ENCODE data around the gene EIF5AL1. TPM values are rescaled to one million over a fixed set of nuclear protein-coding genes. Genes with fewer than 3 reads are reported as not detected.
A peak's percentile ranks its signal among the peaks of the same experiment; 100 is the strongest.
"Not testable (repeated sequence)": the region's sequence is repeated elsewhere in the genome, so short reads cannot be mapped to it uniquely, and the experiment has no call there.

The EIF5AL1 gene
- total and polyA plus RNA-seq, 10 of the 15 experiments (the other 5 are each of a cell fraction or from before 2014, with no cell fraction given), result 0.02 to 8.3 (median 0.45) TPM; not detected in 1

DNA sequence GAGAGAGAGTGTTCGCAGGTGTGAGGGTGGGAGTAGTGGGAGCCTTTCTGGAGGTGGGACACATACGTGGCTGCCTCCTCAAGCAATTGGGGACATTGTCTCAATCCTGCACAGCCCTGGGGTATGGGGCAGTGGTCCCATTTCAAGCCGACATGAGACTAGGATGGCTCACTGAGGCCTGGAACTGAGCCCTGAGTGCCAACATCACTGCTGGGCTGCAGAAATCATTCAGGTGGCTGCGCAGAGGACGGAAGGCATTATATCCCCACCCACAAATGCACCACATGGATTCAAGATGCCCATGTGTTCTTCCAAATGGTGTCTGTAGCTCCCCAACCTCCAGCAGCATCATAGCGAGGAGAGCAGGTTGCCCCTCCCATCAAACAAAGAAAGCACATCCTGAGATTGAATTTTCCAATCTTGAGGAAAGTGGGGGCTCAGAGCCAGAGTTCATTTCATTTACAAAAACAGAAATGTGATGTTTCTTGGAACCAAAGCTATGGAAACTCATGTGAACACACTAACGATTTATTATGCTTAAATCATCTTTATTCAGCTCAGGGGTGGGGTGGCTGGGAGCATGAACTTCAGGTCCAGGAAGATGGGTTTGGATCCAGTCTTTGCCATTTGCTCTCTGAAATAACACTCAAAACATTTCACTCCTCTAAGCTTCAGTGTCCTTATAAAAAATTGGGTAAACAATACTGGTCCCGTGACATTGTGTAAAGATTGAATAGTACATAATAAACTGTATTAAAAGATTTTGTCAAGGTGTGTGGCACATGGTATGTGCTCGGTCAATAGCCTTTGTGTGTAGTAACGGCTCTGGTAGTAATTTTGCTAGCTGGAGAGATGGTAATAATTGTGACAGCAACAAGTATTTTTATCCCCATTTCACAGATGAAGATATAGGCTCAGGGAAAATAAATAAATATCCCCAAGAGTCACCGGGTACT is 43.3 kb downstream of the EIF5AL1 start:
- H3K4me1 ChIP-seq (ENCODE audit: control insufficient read depth, insufficient read depth, low read length), result no peaks in the 10 kb centered on the region
- in situ Hi-C loops (cut with MboI) (no loop called here), intact Hi-C loops (cut with micrococcal nuclease; ENCODE audit: unreplicated experiment) (no loop called here)
- DNase-seq (ENCODE audit: low read depth, low spot score) (no peak), FAIRE-seq (no peak), ATAC-seq (no peak)
- H3K27ac ChIP-seq (ENCODE audit: control insufficient read depth, insufficient read depth), result no peak overlapping the region
- H3K4me3 ChIP-seq, result no peak overlapping the region
- H3K79me2 ChIP-seq (ENCODE audit: control insufficient read depth, insufficient read depth, low read length), result no peaks in the 10 kb centered on the region
- H3K9me3 ChIP-seq (replicated peaks; ENCODE audit: control insufficient read depth, insufficient read depth, low read length), result no peaks in the 10 kb centered on the region
- BruUV-seq (replicated peaks), result no TSS peak
- ChIA-PET SMC1A (ENCODE audit: uncharacterized antibody, unreplicated experiment) (no interaction called here), POLR2A (no interaction called here), RAD21 (ENCODE audit: unreplicated experiment) (interaction anchor here (0.6 kb wide), 1 partner anchor 25 kb away, joined by 3 read pairs; no protein-coding TSS in a partner anchor), CTCF (interaction anchor here (0.6 kb wide), 1 partner anchor 487 kb away, joined by 3 read pairs; no protein-coding TSS in a partner anchor)
- no peak overlapping the region for H3K9ac ChIP-seq (ENCODE audit: control insufficient read depth, insufficient read depth, low read length)
- WGBS (ENCODE audit: insufficient coverage, insufficient replicate concordance, low lambda C conversion rate, missing lambda C conversion rate), result 43% methylated on average over 11 of the region's 11 CpGs
- H3K36me3 ChIP-seq (ENCODE audit: control insufficient read depth in 2 of 2, insufficient read depth in 2 of 2, low read length in 1 of 2), result no peaks in the 10 kb centered on the region
- H4K20me1 ChIP-seq (ENCODE audit: control insufficient read depth, insufficient read depth), result no peaks in the 10 kb centered on the region
- TF ChIP-seq SMAD5 (IDR thresholded peaks at IDR 0.05; ENCODE audit: low read depth) (no peak), CBX3 (IDR thresholded peaks at IDR 0.05; ENCODE audit: borderline replicate concordance, low read depth) (no peak), FOXM1 (IDR thresholded peaks at IDR 0.05; ENCODE audit: low read depth, low read length) (no peak), GABPA (IDR thresholded peaks at IDR 0.05; ENCODE audit: low read depth) (no peak), NRF1 (conservative IDR thresholded peaks at IDR 0.05; ENCODE audit: low read depth, low read length) (no peak), JUNB (IDR thresholded peaks at IDR 0.05) (no peak), EP300 (IDR thresholded peaks at IDR 0.05; ENCODE audit: borderline replicate concordance in 1 of 2, control insufficient read depth in 1 of 2, low read depth in 2 of 2, low read length in 2 of 2) (no peak), CREB1 (IDR thresholded peaks at IDR 0.05; ENCODE audit: low read depth) (no peak), TCF12 (IDR thresholded peaks at IDR 0.05; ENCODE audit: low read depth, low read length) (no peak), PAX5 (IDR thresholded peaks at IDR 0.05; ENCODE audit: borderline replicate concordance, low read depth, low read length) (no peak), RBBP5 (conservative IDR thresholded peaks at IDR 0.05) (no peak), MXI1 (IDR thresholded peaks at IDR 0.05; ENCODE audit: low read depth, low read length) (no peak), HDAC2 (IDR thresholded peaks at IDR 0.05) (no peak), RAD21 (IDR thresholded peaks at IDR 0.05; ENCODE audit: insufficient read depth, low read depth, low read length) (no peak), TAF1 (IDR thresholded peaks at IDR 0.05; ENCODE audit: borderline replicate concordance, low read depth, low read length) (no peak)
- TF ChIP-seq, protein P1, sequence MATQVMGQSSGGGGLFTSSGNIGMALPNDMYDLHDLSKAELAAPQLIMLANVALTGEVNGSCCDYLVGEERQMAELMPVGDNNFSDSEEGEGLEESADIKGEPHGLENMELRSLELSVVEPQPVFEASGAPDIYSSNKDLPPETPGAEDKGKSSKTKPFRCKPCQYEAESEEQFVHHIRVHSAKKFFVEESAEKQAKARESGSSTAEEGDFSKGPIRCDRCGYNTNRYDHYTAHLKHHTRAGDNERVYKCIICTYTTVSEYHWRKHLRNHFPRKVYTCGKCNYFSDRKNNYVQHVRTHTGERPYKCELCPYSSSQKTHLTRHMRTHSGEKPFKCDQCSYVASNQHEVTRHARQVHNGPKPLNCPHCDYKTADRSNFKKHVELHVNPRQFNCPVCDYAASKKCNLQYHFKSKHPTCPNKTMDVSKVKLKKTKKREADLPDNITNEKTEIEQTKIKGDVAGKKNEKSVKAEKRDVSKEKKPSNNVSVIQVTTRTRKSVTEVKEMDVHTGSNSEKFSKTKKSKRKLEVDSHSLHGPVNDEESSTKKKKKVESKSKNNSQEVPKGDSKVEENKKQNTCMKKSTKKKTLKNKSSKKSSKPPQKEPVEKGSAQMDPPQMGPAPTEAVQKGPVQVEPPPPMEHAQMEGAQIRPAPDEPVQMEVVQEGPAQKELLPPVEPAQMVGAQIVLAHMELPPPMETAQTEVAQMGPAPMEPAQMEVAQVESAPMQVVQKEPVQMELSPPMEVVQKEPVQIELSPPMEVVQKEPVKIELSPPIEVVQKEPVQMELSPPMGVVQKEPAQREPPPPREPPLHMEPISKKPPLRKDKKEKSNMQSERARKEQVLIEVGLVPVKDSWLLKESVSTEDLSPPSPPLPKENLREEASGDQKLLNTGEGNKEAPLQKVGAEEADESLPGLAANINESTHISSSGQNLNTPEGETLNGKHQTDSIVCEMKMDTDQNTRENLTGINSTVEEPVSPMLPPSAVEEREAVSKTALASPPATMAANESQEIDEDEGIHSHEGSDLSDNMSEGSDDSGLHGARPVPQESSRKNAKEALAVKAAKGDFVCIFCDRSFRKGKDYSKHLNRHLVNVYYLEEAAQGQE (IDR thresholded peaks at IDR 0.05; ENCODE audit: low read depth, low read length), result no peak
- no peak overlapping the region for H2AFZ ChIP-seq (ENCODE audit: control insufficient read depth, low read depth, low read length)
- H3K4me2 ChIP-seq (ENCODE audit: control insufficient read depth, insufficient read depth), result no peak overlapping the region
- peaks cover 0 to 6% of the 10 kb centered on the region in 2 experiments for H3K27me3 ChIP-seq (replicated peaks in 1 of 2; ENCODE audit: control insufficient read depth in 2 of 2, insufficient read depth in 2 of 2, low read length in 1 of 2)

DNA sequence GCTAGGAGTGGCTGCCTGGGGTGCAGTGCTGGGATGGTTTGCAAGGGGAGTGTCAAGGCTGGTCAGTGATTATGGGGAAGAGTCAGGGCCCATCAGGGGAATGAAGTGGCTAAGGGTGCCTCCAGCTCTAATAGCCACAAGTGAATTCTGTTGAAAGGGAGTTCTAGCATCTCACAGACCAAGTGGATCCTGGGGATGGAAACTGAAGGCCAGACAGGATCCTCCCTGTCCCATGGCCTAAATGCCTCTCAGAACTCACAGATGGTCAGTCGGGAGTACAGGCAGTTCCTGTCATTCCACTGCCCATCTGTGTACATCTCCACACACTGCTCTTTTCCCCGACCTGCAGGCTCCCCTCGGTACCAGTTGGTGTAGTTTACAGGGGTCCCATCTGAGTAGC is 44.6 kb downstream of the EIF5AL1 start:
- H2AFZ ChIP-seq (ENCODE audit: control insufficient read depth, low read depth, low read length); H3K9ac ChIP-seq (ENCODE audit: control insufficient read depth, insufficient read depth, low read length); RAD21 ChIA-PET (ENCODE audit: unreplicated experiment); DNase-seq (ENCODE audit: low read depth, low spot score); SMC1A ChIA-PET (ENCODE audit: uncharacterized antibody, unreplicated experiment); POLR2A ChIA-PET; BruUV-seq (replicated peaks); ATAC-seq; H3K79me2 ChIP-seq (ENCODE audit: control insufficient read depth, insufficient read depth, low read length); H3K9me3 ChIP-seq (replicated peaks; ENCODE audit: control insufficient read depth, insufficient read depth, low read length); H3K27me3 ChIP-seq (replicated peaks in 1 of 2; ENCODE audit: control insufficient read depth in 2 of 2, insufficient read depth in 2 of 2, low read length in 1 of 2); H4K20me1 ChIP-seq (ENCODE audit: control insufficient read depth, insufficient read depth); H3K4me3 ChIP-seq; H3K4me1 ChIP-seq (ENCODE audit: control insufficient read depth, insufficient read depth, low read length); CTCF ChIA-PET; in situ Hi-C loops (cut with MboI); H3K27ac ChIP-seq (ENCODE audit: control insufficient read depth, insufficient read depth); intact Hi-C loops (cut with micrococcal nuclease; ENCODE audit: unreplicated experiment); H3K36me3 ChIP-seq (ENCODE audit: control insufficient read depth in 2 of 2, insufficient read depth in 2 of 2, low read length in 1 of 2); H3K4me2 ChIP-seq (ENCODE audit: control insufficient read depth, insufficient read depth): not testable (repeated sequence)
- no CpG with 5 or more reads among the region's 3 CpGs for WGBS (ENCODE audit: insufficient coverage, insufficient replicate concordance, low lambda C conversion rate, missing lambda C conversion rate)
- FAIRE-seq, result peak; percentile 27
